Adrenal gland (tissue), 12 donors: ENCODE measurements around the gene CMC1. TPM values are rescaled to one million over a fixed set of nuclear protein-coding genes. Genes with fewer than 3 reads are reported as not detected.

Experiments
- DNase-seq, 7 donors: peaks; one replicate each; pipeline ENCODE4 v3.0.0-alpha.2; 2019 to 2020
- H3K27ac ChIP-seq, 5 donors: fragments of 200-600 bp; sonication (generic) in 4 of 5; 1 replicate in 3 of 5; 2 replicates in 2 of 5; pipeline versions ENCODE4 v1.5.1 to v1.8.0; 2016 to 2020; ENCODE audit warnings: mild to moderate bottlenecking in 1 of 5
- H3K27me3 ChIP-seq: fragments of 200-600 bp; 2 replicates; pipeline ENCODE4 v1.8.0; 2021
- H3K36me3 ChIP-seq, 2 donors: fragments of 200-600 bp; replicated peaks in 1 of 2; 1 replicate in 1 of 2; 2 replicates in 1 of 2; pipeline versions ENCODE4 v1.5.1 to v1.8.0; 2018 to 2022
- H3K4me1 ChIP-seq, 2 donors: fragments of 200-600 bp; replicated peaks in 1 of 2; 1 replicate in 1 of 2; 2 replicates in 1 of 2; pipeline versions ENCODE4 v1.5.1 to v1.8.0; 2018 to 2021
- H3K4me3 ChIP-seq, 4 donors: fragments of 200-600 bp; sonication (generic) in 3 of 4; one replicate each; pipeline ENCODE4 v1.5.1; 2016 to 2018
- H3K9me3 ChIP-seq, 3 donors: fragments of 200-600 bp; sonication (generic) in 1 of 3; replicated peaks in 1 of 3; 1 replicate in 2 of 3; 2 replicates in 1 of 3; pipeline versions ENCODE4 v1.5.1 to v1.8.0; 2016 to 2021
- POLR2A ChIP-seq, 2 donors: fragments of 450-650 bp; IDR thresholded peaks; one replicate each; pipeline ENCODE4 v1.6.1; 2017; ENCODE audit warnings: antibody characterized with exemption in 2 of 2, mild to moderate bottlenecking in 2 of 2, moderate library complexity in 1 of 2
- WGBS, 4 donors: extraction: QIAGEN DNeasy Blood & Tissue Kit in 2 of 4; methylation state at CpG; one replicate each; pipeline versions ENCODE4 v1.1.5 to v1.1.7; 2013 to 2017; 5-methylcytosine and 5-hydroxymethylcytosine counted together
- intact Hi-C, 2 donors: fragments of 100-400 bp; cut with DNase I; formaldehyde crosslinking; loops; one replicate each; pipeline versions ENCODE4 v1.14.1 to v1.15.0; 2022 to 2023
- polyA plus RNA-seq, 3 donors: library from polyadenylated mRNA; stranded (reverse); fragments of 200-250 nt in 2 of 3; fragments of 350-450 nt in 1 of 3; fragmentation: Illumina TruSeq in 1 of 3; extraction: RNeasy Lipid Tissue Mini Kit (QIAGEN cat#74804) in 1 of 3; gene quantifications; one replicate each; pipeline ENCODE4 v1.2.3, GENCODE V29; 2013 to 2014
- total RNA-seq, 9 donors: library from RNA; depleted of rRNA in 4 of 9; stranded (reverse); fragments of >200 nt in 4 of 9; fragments of 120-200 nt in 1 of 9; fragmentation: NEBNext Ultra II Directional in 1 of 9; extraction: Animal tissue kit (Norgen Biotek cat#: 25700) in 1 of 9; gene quantifications; one replicate each; pipeline versions ENCODE4 v1.1.0 to v1.2.4, GENCODE V29; 2013 to 2023
- TF ChIP-seq, protein P1 (sequence below), 6 experiments: fragments of 450-650 bp in 4 of 6; fragments of 200-600 bp in 2 of 6; sonication (generic) in 1 of 6; IDR thresholded peaks; 1 replicate in 5 of 6; 2 replicates in 1 of 6; pipeline versions ENCODE4 v1.5.1 to v1.8.0; 2016 to 2021; ENCODE audit warnings: antibody characterized with exemption in 6 of 6, mild to moderate bottlenecking in 2 of 6, moderate library complexity in 1 of 6
- donor health status: healthy with polysubstance abuse.
- donor health status: Bipolar disorder and iron deficiency.
- donor health status: DM: yes; HTN: yes; CAD: no.
- donor health status: DM: no; HTN: no; CAD: no.
- donor health status: DM: no; HTN: no; CAD: no.
- donor health status: DM: yes; HTN: yes; CAD: no.

Gene CMC1
- total and polyA plus RNA-seq, 12 donors, result 6.7 to 32.8 (median 19.9) TPM

DNA sequence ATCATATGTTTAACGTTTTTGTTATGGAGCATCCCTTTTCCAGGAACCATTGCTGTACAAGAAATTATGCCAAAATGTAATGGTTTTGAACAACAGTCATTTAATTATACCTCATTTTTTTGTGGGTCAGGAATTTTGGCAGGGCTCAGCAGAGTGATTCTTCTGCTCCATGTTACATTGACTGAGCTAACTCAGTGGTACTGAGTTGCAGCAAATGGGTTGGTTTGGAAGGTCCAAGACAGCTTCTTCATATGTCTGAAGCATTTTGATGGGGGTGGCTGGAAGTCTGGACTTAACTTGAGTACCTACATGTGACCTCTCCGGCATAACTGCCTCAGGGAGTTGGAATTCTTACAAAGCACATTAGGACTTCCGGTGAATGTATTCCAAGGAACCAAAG lies 26.0 kb upstream of the CMC1 start:
- Histone ChIP-seq H3K9me3 (peaks cover 0 to 10% (median 0%) of the 10 kb centered on the region in 3 donors), H3K4me1 (no peaks in the 10 kb centered on the region), H3K36me3 (no peaks in the 10 kb centered on the region), H3K27ac (no peak overlapping the region), H3K4me3 (no peak overlapping the region), H3K27me3 (no peaks in the 10 kb centered on the region)
- intact Hi-C loops, result no loop called here
- no peak for TF ChIP-seq POLR2A (IDR thresholded peaks at IDR 0.05)
- TF ChIP-seq, protein P1, sequence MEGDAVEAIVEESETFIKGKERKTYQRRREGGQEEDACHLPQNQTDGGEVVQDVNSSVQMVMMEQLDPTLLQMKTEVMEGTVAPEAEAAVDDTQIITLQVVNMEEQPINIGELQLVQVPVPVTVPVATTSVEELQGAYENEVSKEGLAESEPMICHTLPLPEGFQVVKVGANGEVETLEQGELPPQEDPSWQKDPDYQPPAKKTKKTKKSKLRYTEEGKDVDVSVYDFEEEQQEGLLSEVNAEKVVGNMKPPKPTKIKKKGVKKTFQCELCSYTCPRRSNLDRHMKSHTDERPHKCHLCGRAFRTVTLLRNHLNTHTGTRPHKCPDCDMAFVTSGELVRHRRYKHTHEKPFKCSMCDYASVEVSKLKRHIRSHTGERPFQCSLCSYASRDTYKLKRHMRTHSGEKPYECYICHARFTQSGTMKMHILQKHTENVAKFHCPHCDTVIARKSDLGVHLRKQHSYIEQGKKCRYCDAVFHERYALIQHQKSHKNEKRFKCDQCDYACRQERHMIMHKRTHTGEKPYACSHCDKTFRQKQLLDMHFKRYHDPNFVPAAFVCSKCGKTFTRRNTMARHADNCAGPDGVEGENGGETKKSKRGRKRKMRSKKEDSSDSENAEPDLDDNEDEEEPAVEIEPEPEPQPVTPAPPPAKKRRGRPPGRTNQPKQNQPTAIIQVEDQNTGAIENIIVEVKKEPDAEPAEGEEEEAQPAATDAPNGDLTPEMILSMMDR (IDR thresholded peaks at IDR 0.05), result no peak
- no peak for DNase-seq
- 82 to 92% (median 86%) methylated on average over 3 of the region's 3 CpGs for WGBS, 4 donors

DNA sequence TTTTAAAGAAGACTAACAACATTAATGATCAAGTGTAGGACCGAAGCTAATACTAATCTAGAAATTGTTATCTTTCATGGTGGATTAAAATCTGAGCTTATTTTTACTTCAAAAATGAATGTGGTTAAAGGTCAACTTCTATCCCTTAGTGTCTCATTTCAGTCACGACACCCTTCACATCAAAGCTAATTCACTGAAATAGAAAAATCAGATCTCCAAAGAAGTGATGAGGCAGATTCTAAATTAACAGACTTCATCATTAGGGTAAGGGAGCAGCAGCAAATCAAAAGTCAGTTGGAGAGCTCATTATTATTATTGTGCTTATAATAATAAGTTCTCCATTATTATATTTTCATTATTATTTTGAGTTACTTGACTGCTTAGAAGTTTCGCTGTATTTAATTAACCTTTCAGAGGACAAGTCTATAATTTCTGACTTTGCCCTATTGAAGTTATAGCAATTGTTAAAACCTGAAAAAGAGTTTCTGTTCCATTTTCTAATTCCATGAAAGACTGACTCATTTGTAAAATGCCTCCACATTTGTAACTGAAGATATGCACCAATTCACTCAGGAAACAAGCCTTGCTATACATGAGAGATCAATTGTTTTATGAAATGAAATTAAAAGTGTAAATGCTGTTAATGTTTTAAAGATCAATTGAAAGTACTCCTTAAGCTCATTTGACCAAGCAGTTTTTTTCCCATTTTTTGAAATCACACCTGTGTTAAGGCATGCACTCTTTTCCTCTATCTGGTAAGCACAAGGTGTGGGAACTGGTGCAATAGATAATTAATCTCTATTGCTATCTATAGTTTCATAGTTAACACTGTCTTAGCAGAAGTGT lies 23.1 kb upstream of the CMC1 start:
- H3K9me3 ChIP-seq, result peaks cover 0 to 10% (median 0%) of the 10 kb centered on the region in 3 donors
- no peaks in the 10 kb centered on the region for H3K4me1 ChIP-seq
- intact Hi-C loops, result no loop called here
- no peaks in the 10 kb centered on the region for H3K27me3 ChIP-seq
- WGBS, 4 donors, result 76 to 86% (median 82%) methylated on average over 3 of the region's 3 CpGs
- TF ChIP-seq POLR2A (IDR thresholded peaks at IDR 0.05), result no peak
- TF ChIP-seq, protein P1 (IDR thresholded peaks at IDR 0.05), result no peak
- H3K36me3 ChIP-seq, result no peaks in the 10 kb centered on the region
- no peak for DNase-seq
- H3K4me3 ChIP-seq, result no peak overlapping the region
- H3K27ac ChIP-seq, result no peak overlapping the region

DNA sequence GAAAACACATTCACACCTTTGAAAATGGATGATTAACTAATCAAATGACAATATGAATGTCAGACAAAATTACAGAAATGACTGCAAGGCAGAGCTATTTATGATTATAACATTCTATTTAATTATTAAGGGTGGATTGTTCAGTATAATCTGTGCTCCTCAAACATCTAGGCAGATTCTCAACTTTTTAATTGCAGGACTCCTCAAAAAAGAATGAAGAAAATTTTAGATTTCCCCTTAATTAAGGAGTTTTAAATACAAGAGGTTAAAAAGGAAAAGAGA lies 22.6 kb upstream of the CMC1 start:
- intact Hi-C loops, result no loop called here
- Histone ChIP-seq H3K27me3 (no peaks in the 10 kb centered on the region), H3K9me3 (peaks cover 0 to 10% (median 0%) of the 10 kb centered on the region in 3 donors), H3K4me3 (no peak overlapping the region), H3K36me3 (no peaks in the 10 kb centered on the region), H3K27ac (no peak overlapping the region), H3K4me1 (no peaks in the 10 kb centered on the region)
- TF ChIP-seq, protein P1 (IDR thresholded peaks at IDR 0.05), result no peak
- no peak for TF ChIP-seq POLR2A (IDR thresholded peaks at IDR 0.05)
- DNase-seq, result no peak

DNA sequence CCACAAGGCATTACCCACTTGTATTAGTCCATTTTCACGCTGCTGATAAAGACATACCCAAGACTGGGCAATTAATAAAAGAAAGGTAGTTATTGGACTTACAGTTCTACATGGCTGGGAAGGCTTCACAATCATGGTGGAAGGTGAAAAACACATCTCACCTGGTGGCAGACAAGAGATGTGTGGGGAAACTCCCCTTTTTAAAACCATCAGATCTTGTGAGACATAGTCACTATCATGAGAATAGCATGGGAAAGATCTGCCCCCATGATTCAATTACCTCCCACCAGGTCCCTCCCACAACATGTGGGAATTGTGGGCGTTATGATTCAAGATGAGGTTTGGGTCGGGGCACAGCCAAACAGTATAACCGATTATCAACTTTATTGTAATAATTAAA lies 17.0 kb upstream of the CMC1 start:
- no peak for TF ChIP-seq POLR2A (IDR thresholded peaks at IDR 0.05)
- TF ChIP-seq, protein P1 (IDR thresholded peaks at IDR 0.05), result no peak
- H3K27ac ChIP-seq, result no peak overlapping the region
- no peak overlapping the region for H3K4me3 ChIP-seq
- H3K36me3 ChIP-seq, result no peaks in the 10 kb centered on the region
- 86 to 95% (median 90%) methylated on average over 4 of the region's 4 CpGs for WGBS, 4 donors
- no peaks in the 10 kb centered on the region for H3K9me3 ChIP-seq
- H3K4me1 ChIP-seq, result no peaks in the 10 kb centered on the region
- H3K27me3 ChIP-seq, result no peaks in the 10 kb centered on the region
- DNase-seq, result no peak
- intact Hi-C loops, result no loop called here
